ENCODE results near the gene PACSIN1. TPM values are rescaled to one million over a fixed set of nuclear protein-coding genes. Genes with fewer than 3 reads are reported as not detected.

Gene PACSIN1
- total and polyA plus RNA-seq, 10 of the 15 experiments (the other 5 are each of a cell fraction or from before 2014, with no cell fraction given): 0.50 to 9.4 (median 2.8) TPM

DNA sequence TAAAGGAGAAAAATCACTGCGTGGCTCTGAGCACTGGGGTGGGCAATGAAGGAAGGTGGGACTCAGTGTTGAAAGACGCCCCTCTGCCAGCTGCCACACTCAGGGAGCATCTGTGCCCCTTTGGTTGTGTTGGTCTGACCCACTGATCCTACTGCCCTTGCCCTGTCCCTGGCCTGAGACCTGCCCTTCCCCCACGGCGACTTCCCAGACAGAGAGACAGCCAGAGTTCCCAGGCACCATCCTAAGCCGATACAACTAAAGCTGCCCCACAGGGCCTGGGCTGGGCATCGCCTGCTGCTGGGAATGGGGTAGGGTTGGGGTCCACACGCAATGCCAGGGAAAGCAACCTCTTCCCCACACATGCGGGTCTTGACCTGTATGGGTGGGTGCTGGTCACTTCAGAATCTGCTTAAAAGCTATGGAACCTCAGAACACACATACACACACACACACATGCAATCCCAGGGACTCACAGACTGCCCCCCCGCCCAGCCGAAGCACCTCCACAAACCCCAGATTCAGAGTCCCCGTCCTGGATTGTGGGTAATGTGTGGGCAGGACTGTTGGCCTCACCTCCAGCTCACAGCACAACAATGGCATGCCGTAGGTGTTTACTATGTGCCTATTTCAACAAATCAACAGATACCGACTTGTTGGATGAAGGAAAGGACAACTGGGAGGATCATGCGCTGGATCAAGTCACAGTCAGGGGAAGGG lies 101.1 kb downstream of the PACSIN1 start:
- Histone ChIP-seq H3K4me3 (no peak overlapping the region), H3K4me2 (ENCODE audit: control insufficient read depth, insufficient read depth) (no peak overlapping the region), H3K79me2 (ENCODE audit: control insufficient read depth, insufficient read depth, low read length) (no peaks in the 10 kb centered on the region), H4K20me1 (ENCODE audit: control insufficient read depth, insufficient read depth) (no peaks in the 10 kb centered on the region), H3K4me1 (ENCODE audit: control insufficient read depth, insufficient read depth, low read length) (no peaks in the 10 kb centered on the region), H3K9ac (ENCODE audit: control insufficient read depth, insufficient read depth, low read length) (no peak overlapping the region), H3K9me3 (replicated peaks; ENCODE audit: control insufficient read depth, insufficient read depth, low read length) (no peaks in the 10 kb centered on the region), H3K27ac (ENCODE audit: control insufficient read depth, insufficient read depth) (no peak overlapping the region), H2AFZ (ENCODE audit: control insufficient read depth, low read depth, low read length) (no peak overlapping the region), H3K27me3 (replicated peaks in 1 of 2; ENCODE audit: control insufficient read depth in 2 of 2, insufficient read depth in 2 of 2, low read length in 1 of 2) (no peaks in the 10 kb centered on the region; a peak in 1 of 4 replicates), H3K36me3 (ENCODE audit: control insufficient read depth in 2 of 2, insufficient read depth in 2 of 2, low read length in 1 of 2) (no peaks in the 10 kb centered on the region)
- TF ChIP-seq POLR2AphosphoS2 (IDR thresholded peaks at IDR 0.05; ENCODE audit: low read depth, low read length): no peak
- TF ChIP-seq, protein P1, sequence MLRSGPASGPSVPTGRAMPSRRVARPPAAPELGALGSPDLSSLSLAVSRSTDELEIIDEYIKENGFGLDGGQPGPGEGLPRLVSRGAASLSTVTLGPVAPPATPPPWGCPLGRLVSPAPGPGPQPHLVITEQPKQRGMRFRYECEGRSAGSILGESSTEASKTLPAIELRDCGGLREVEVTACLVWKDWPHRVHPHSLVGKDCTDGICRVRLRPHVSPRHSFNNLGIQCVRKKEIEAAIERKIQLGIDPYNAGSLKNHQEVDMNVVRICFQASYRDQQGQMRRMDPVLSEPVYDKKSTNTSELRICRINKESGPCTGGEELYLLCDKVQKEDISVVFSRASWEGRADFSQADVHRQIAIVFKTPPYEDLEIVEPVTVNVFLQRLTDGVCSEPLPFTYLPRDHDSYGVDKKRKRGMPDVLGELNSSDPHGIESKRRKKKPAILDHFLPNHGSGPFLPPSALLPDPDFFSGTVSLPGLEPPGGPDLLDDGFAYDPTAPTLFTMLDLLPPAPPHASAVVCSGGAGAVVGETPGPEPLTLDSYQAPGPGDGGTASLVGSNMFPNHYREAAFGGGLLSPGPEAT (IDR thresholded peaks at IDR 0.05; ENCODE audit: low read depth): no peak
- no peak for TF ChIP-seq ZBED1 (IDR thresholded peaks at IDR 0.05; ENCODE audit: borderline replicate concordance)
- no peak for TF ChIP-seq BACH1 (IDR thresholded peaks at IDR 0.05; ENCODE audit: borderline replicate concordance)
- no peak for TF ChIP-seq IKZF1 (conservative IDR thresholded peaks at IDR 0.05)
- TF ChIP-seq, protein P2, sequence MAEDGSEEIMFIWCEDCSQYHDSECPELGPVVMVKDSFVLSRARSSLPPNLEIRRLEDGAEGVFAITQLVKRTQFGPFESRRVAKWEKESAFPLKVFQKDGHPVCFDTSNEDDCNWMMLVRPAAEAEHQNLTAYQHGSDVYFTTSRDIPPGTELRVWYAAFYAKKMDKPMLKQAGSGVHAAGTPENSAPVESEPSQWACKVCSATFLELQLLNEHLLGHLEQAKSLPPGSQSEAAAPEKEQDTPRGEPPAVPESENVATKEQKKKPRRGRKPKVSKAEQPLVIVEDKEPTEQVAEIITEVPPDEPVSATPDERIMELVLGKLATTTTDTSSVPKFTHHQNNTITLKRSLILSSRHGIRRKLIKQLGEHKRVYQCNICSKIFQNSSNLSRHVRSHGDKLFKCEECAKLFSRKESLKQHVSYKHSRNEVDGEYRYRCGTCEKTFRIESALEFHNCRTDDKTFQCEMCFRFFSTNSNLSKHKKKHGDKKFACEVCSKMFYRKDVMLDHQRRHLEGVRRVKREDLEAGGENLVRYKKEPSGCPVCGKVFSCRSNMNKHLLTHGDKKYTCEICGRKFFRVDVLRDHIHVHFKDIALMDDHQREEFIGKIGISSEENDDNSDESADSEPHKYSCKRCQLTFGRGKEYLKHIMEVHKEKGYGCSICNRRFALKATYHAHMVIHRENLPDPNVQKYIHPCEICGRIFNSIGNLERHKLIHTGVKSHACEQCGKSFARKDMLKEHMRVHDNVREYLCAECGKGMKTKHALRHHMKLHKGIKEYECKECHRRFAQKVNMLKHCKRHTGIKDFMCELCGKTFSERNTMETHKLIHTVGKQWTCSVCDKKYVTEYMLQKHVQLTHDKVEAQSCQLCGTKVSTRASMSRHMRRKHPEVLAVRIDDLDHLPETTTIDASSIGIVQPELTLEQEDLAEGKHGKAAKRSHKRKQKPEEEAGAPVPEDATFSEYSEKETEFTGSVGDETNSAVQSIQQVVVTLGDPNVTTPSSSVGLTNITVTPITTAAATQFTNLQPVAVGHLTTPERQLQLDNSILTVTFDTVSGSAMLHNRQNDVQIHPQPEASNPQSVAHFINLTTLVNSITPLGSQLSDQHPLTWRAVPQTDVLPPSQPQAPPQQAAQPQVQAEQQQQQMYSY (CRISPR knock-in tag; IDR thresholded peaks at IDR 0.05): no peak
- no peak for TF ChIP-seq FOXM1 (IDR thresholded peaks at IDR 0.05; ENCODE audit: low read depth, low read length)
- TF ChIP-seq, protein P3, sequence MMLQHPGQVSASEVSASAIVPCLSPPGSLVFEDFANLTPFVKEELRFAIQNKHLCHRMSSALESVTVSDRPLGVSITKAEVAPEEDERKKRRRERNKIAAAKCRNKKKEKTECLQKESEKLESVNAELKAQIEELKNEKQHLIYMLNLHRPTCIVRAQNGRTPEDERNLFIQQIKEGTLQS (IDR thresholded peaks at IDR 0.05; ENCODE audit: borderline replicate concordance, extremely low read depth, low read depth, low read length): no peak
- TF ChIP-seq, protein P4, sequence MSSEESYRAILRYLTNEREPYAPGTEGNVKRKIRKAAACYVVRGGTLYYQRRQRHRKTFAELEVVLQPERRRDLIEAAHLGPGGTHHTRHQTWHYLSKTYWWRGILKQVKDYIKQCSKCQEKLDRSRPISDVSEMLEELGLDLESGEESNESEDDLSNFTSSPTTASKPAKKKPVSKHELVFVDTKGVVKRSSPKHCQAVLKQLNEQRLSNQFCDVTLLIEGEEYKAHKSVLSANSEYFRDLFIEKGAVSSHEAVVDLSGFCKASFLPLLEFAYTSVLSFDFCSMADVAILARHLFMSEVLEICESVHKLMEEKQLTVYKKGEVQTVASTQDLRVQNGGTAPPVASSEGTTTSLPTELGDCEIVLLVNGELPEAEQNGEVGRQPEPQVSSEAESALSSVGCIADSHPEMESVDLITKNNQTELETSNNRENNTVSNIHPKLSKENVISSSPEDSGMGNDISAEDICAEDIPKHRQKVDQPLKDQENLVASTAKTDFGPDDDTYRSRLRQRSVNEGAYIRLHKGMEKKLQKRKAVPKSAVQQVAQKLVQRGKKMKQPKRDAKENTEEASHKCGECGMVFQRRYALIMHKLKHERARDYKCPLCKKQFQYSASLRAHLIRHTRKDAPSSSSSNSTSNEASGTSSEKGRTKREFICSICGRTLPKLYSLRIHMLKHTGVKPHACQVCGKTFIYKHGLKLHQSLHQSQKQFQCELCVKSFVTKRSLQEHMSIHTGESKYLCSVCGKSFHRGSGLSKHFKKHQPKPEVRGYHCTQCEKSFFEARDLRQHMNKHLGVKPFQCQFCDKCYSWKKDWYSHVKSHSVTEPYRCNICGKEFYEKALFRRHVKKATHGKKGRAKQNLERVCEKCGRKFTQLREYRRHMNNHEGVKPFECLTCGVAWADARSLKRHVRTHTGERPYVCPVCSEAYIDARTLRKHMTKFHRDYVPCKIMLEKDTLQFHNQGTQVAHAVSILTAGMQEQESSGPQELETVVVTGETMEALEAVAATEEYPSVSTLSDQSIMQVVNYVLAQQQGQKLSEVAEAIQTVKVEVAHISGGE (CRISPR knock-in tag; IDR thresholded peaks at IDR 0.05): no peak
- TF ChIP-seq, protein P5, sequence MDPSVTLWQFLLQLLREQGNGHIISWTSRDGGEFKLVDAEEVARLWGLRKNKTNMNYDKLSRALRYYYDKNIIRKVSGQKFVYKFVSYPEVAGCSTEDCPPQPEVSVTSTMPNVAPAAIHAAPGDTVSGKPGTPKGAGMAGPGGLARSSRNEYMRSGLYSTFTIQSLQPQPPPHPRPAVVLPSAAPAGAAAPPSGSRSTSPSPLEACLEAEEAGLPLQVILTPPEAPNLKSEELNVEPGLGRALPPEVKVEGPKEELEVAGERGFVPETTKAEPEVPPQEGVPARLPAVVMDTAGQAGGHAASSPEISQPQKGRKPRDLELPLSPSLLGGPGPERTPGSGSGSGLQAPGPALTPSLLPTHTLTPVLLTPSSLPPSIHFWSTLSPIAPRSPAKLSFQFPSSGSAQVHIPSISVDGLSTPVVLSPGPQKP (IDR thresholded peaks at IDR 0.05; ENCODE audit: low read depth, low read length): no peak
- no peak for TF ChIP-seq NR2C1 (IDR thresholded peaks at IDR 0.05)
- intact Hi-C loops (cut with micrococcal nuclease; ENCODE audit: unreplicated experiment) (no loop called here), in situ Hi-C loops (cut with MboI) (no loop called here)
- SMC1A ChIA-PET (ENCODE audit: uncharacterized antibody, unreplicated experiment): no interaction called here
- no peak for ATAC-seq
- RAD21 ChIA-PET (ENCODE audit: unreplicated experiment): no interaction called here
- FAIRE-seq: no peak
- no TSS peak for BruUV-seq (replicated peaks)
- no peak for DNase-seq (ENCODE audit: low read depth, low spot score)
- 58% methylated on average over 14 of the region's 14 CpGs for WGBS (ENCODE audit: insufficient coverage, insufficient replicate concordance, low lambda C conversion rate, missing lambda C conversion rate)
- CTCF ChIA-PET: interaction anchor here (1.3 kb wide), 1 partner anchor 317 kb away, joined by 4 read pairs; no protein-coding TSS in a partner anchor
- POLR2A ChIA-PET: no interaction called here

Data from GM12878 (cell line).